WTC11 (cell line): ENCODE results near the gene CEP19. TPM values are rescaled to one million over a fixed set of nuclear protein-coding genes. Genes with fewer than 3 reads are reported as not detected.
A peak's percentile ranks its signal among the peaks of the same experiment; 100 is the strongest.

Experiments used
- ATAC-seq: fragments of 200-7000 bp; cut with Tn5 transposase; 2 replicates; pipeline ENCODE4 v1.10.0; 2021; ENCODE audit warnings: mild to moderate bottlenecking, moderate library complexity
- CTCF ChIA-PET: fragments of 300-600 bp; sonication (Branson Sonifier 250); formaldehyde crosslinking; loops from one replicate; lab custom pipeline; 2021; ENCODE audit warnings: antibody characterized with exemption; lab: Charles Lee
- POLR2A ChIA-PET: fragments of 350-600 bp; sonication (Branson Sonifier 250); formaldehyde crosslinking; loops from one replicate; lab custom pipeline; 2021; ENCODE audit warnings: antibody characterized with exemption; lab: Charles Lee
- DNase-seq: peaks from one replicate; pipeline ENCODE4 v3.0.0; 2021; ENCODE audit warnings: low spot score
- H3K27ac Mint-ChIP-seq: 2 replicates; pipeline ENCODE4 v1.8.0; 2021; ENCODE audit warnings: mixed read lengths
- H3K27me3 Mint-ChIP-seq: 2 replicates; pipeline ENCODE4 v1.8.0; 2021; ENCODE audit warnings: low read depth, mild to moderate bottlenecking, moderate library complexity, mixed read lengths
- H3K36me3 Mint-ChIP-seq: 2 replicates; pipeline ENCODE4 v1.8.0; 2021; ENCODE audit warnings: mixed read lengths
- H3K4me1 Mint-ChIP-seq: 2 replicates; pipeline ENCODE4 v1.8.0; 2022; ENCODE audit warnings: mixed read lengths
- H3K4me3 Mint-ChIP-seq: 2 replicates; pipeline ENCODE4 v1.8.0; 2021; ENCODE audit warnings: mild to moderate bottlenecking, moderate library complexity, mixed read lengths
- H3K9me3 Mint-ChIP-seq: 2 replicates; pipeline ENCODE4 v1.8.0; 2021; ENCODE audit warnings: mixed read lengths
- CBFB ChIP-seq: sonication (generic); formaldehyde crosslinking; IDR thresholded peaks from 2 replicates; pipeline ENCODE4 v1.8.1; 2022; ENCODE audit warnings: mild to moderate bottlenecking, low read depth, missing genetic modification reagents
- ESRRA ChIP-seq: sonication (generic); formaldehyde crosslinking; IDR thresholded peaks from 2 replicates; pipeline ENCODE4 v1.8.1; 2022; ENCODE audit warnings: mild to moderate bottlenecking, missing genetic modification reagents, borderline replicate concordance
- HMGA2 ChIP-seq: fragments of 250-450 bp; sonication (Bioruptor Pico); IDR thresholded peaks from 2 replicates; pipeline ENCODE4 v1.4.0; 2021; ENCODE audit warnings: mild to moderate bottlenecking, moderate library complexity
- IRF2 ChIP-seq: sonication (generic); formaldehyde crosslinking; IDR thresholded peaks from 2 replicates; pipeline ENCODE4 v1.8.0; 2022; ENCODE audit warnings: low read depth, missing genetic modification reagents, borderline replicate concordance
- MXD4 ChIP-seq: fragments of 250-450 bp; sonication (Bioruptor Pico); IDR thresholded peaks from 2 replicates; pipeline ENCODE4 v1.8.0; 2021; ENCODE audit warnings: mild to moderate bottlenecking, moderate library complexity, borderline replicate concordance
- MYBL2 ChIP-seq: sonication (generic); formaldehyde crosslinking; IDR thresholded peaks from 2 replicates; pipeline ENCODE4 v1.8.1; 2023; ENCODE audit warnings: mild to moderate bottlenecking, moderate library complexity, missing genetic modification reagents
- NFE2L1 ChIP-seq: sonication (generic); formaldehyde crosslinking; IDR thresholded peaks from 2 replicates; pipeline ENCODE4 v1.8.1; 2023; ENCODE audit warnings: missing genetic modification reagents
- NR2C2 ChIP-seq: sonication (generic); formaldehyde crosslinking; IDR thresholded peaks from 2 replicates; pipeline ENCODE4 v1.8.0; 2022; ENCODE audit warnings: mild to moderate bottlenecking, missing genetic modification reagents
- OVOL2 ChIP-seq: fragments of 250-450 bp; sonication (Bioruptor Pico); IDR thresholded peaks from 2 replicates; pipeline ENCODE4 v1.9.0; 2021; ENCODE audit warnings: mild to moderate bottlenecking, borderline replicate concordance
- TEAD1 ChIP-seq: sonication (generic); formaldehyde crosslinking; IDR thresholded peaks from 2 replicates; pipeline ENCODE4 v1.8.0; 2022; ENCODE audit warnings: mild to moderate bottlenecking, missing genetic modification reagents
- TEAD4 ChIP-seq: sonication (generic); formaldehyde crosslinking; IDR thresholded peaks from 2 replicates; pipeline ENCODE4 v1.8.0; 2022; ENCODE audit warnings: mild to moderate bottlenecking, missing genetic modification reagents
- ZNF263 ChIP-seq: sonication (generic); formaldehyde crosslinking; IDR thresholded peaks from 2 replicates; pipeline ENCODE4 v1.8.1; 2022; ENCODE audit warnings: low read depth, mild to moderate bottlenecking, moderate library complexity, missing genetic modification reagents
- total RNA-seq: library from RNA; stranded (reverse); gene quantifications from 3 replicates; pipeline ENCODE4 v1.2.3, GENCODE V29; 2021
- TF ChIP-seq, protein P1 (sequence below): sonication (generic); formaldehyde crosslinking; IDR thresholded peaks from 2 replicates; pipeline ENCODE4 v1.8.0; 2022; ENCODE audit warnings: mild to moderate bottlenecking, missing genetic modification reagents
- TF ChIP-seq, protein P2 (sequence below): sonication (generic); formaldehyde crosslinking; IDR thresholded peaks from 2 replicates; pipeline ENCODE4 v1.8.0; 2023; ENCODE audit warnings: mild to moderate bottlenecking, missing genetic modification reagents
- TF ChIP-seq, protein P3 (sequence below): sonication (generic); formaldehyde crosslinking; IDR thresholded peaks from 2 replicates; pipeline ENCODE4 v1.8.0; 2022; ENCODE audit warnings: mild to moderate bottlenecking, missing genetic modification reagents
- TF ChIP-seq, protein P4 (sequence below): sonication (generic); formaldehyde crosslinking; IDR thresholded peaks from 2 replicates; pipeline ENCODE4 v1.8.1; 2023; ENCODE audit warnings: mild to moderate bottlenecking, missing genetic modification reagents, moderate library complexity
- TF ChIP-seq, protein P5 (sequence below): sonication (generic); formaldehyde crosslinking; IDR thresholded peaks from 2 replicates; pipeline ENCODE4 v1.8.0; 2023; ENCODE audit warnings: missing genetic modification reagents
- TF ChIP-seq, protein P6 (sequence below): fragments of 250-450 bp; sonication (Bioruptor Pico); IDR thresholded peaks from 2 replicates; pipeline ENCODE4 v2.1.2; 2022; ENCODE audit warnings: mild to moderate bottlenecking, moderate library complexity
- TF ChIP-seq, protein P7 (sequence below): sonication (generic); formaldehyde crosslinking; IDR thresholded peaks from 2 replicates; pipeline ENCODE4 v1.8.1; 2022; ENCODE audit warnings: missing genetic modification reagents, borderline replicate concordance
- TF ChIP-seq, protein P8 (sequence below): fragments of 200-600 bp; IDR thresholded peaks from 2 replicates; pipeline ENCODE4 v1.8.0; 2022; ENCODE audit warnings: antibody characterized with exemption

The CEP19 gene
- total RNA-seq, 1 experiment from 2014 or later = 1.5 TPM

DNA sequence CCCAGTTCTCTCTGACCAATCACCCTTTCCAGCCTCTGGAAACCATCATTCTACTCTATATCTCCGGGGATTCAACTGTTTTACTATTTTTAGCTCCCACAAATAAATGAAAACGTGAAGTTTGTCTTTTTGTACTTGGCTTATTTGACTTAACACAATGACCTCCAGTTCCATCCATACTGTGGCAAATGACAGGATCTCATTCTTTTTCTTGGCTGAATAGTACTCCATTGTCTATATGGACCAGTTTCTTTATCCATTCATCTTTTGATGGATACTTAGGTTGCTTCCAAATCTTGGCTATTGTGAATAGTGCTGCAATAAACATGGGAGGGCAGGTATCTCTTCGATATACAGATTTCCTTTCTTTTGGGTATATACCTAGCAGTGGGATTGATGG lies 38.4 kb downstream of the CEP19 start:
- no peak overlapping the region for H3K27ac Mint-ChIP-seq
- no peaks in the 10 kb centered on the region for H3K27me3 Mint-ChIP-seq
- TF ChIP-seq, protein P1, sequence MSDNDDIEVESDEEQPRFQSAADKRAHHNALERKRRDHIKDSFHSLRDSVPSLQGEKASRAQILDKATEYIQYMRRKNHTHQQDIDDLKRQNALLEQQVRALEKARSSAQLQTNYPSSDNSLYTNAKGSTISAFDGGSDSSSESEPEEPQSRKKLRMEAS (CRISPR knock-in tag) = no peak
- TF ChIP-seq MXD4 (CRISPR knock-in tag) (no peak), NFE2L1 (CRISPR knock-in tag) (no peak), ZNF263 (no peak), ESRRA (CRISPR knock-in tag) (no peak), OVOL2 (CRISPR knock-in tag) (no peak), TEAD1 (CRISPR knock-in tag) (no peak), MYBL2 (CRISPR knock-in tag) (no peak), CBFB (CRISPR knock-in tag) (no peak), TEAD4 (no peak), IRF2 (CRISPR knock-in tag) (no peak), HMGA2 (CRISPR knock-in tag) (no peak), NR2C2 (CRISPR knock-in tag) (no peak)
- TF ChIP-seq, protein P2, sequence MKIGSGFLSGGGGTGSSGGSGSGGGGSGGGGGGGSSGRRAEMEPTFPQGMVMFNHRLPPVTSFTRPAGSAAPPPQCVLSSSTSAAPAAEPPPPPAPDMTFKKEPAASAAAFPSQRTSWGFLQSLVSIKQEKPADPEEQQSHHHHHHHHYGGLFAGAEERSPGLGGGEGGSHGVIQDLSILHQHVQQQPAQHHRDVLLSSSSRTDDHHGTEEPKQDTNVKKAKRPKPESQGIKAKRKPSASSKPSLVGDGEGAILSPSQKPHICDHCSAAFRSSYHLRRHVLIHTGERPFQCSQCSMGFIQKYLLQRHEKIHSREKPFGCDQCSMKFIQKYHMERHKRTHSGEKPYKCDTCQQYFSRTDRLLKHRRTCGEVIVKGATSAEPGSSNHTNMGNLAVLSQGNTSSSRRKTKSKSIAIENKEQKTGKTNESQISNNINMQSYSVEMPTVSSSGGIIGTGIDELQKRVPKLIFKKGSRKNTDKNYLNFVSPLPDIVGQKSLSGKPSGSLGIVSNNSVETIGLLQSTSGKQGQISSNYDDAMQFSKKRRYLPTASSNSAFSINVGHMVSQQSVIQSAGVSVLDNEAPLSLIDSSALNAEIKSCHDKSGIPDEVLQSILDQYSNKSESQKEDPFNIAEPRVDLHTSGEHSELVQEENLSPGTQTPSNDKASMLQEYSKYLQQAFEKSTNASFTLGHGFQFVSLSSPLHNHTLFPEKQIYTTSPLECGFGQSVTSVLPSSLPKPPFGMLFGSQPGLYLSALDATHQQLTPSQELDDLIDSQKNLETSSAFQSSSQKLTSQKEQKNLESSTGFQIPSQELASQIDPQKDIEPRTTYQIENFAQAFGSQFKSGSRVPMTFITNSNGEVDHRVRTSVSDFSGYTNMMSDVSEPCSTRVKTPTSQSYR (CRISPR knock-in tag) = no peak
- TF ChIP-seq, protein P3, sequence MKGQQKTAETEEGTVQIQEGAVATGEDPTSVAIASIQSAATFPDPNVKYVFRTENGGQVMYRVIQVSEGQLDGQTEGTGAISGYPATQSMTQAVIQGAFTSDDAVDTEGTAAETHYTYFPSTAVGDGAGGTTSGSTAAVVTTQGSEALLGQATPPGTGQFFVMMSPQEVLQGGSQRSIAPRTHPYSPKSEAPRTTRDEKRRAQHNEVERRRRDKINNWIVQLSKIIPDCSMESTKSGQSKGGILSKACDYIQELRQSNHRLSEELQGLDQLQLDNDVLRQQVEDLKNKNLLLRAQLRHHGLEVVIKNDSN (CRISPR knock-in tag) = no peak
- TF ChIP-seq, protein P4, sequence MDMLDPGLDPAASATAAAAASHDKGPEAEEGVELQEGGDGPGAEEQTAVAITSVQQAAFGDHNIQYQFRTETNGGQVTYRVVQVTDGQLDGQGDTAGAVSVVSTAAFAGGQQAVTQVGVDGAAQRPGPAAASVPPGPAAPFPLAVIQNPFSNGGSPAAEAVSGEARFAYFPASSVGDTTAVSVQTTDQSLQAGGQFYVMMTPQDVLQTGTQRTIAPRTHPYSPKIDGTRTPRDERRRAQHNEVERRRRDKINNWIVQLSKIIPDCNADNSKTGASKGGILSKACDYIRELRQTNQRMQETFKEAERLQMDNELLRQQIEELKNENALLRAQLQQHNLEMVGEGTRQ (CRISPR knock-in tag) = no peak
- TF ChIP-seq, protein P5, sequence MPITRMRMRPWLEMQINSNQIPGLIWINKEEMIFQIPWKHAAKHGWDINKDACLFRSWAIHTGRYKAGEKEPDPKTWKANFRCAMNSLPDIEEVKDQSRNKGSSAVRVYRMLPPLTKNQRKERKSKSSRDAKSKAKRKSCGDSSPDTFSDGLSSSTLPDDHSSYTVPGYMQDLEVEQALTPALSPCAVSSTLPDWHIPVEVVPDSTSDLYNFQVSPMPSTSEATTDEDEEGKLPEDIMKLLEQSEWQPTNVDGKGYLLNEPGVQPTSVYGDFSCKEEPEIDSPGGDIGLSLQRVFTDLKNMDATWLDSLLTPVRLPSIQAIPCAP = no peak
- TF ChIP-seq, protein P6, sequence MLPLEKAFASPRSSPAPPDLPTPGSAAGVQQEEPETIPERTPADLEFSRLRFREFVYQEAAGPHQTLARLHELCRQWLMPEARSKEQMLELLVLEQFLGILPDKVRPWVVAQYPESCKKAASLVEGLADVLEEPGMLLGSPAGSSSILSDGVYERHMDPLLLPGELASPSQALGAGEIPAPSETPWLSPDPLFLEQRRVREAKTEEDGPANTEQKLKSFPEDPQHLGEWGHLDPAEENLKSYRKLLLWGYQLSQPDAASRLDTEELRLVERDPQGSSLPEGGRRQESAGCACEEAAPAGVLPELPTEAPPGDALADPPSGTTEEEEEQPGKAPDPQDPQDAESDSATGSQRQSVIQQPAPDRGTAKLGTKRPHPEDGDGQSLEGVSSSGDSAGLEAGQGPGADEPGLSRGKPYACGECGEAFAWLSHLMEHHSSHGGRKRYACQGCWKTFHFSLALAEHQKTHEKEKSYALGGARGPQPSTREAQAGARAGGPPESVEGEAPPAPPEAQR (CRISPR knock-in tag) = no peak
- peaks cover 6% of the 10 kb centered on the region for H3K9me3 Mint-ChIP-seq
- no peaks in the 10 kb centered on the region for H3K36me3 Mint-ChIP-seq
- CTCF ChIA-PET = no interaction called here
- ATAC-seq (no peak), DNase-seq (no peak)
- H3K4me3 Mint-ChIP-seq = no peak overlapping the region
- POLR2A ChIA-PET = no interaction called here
- peaks cover 6% of the 10 kb centered on the region for H3K4me1 Mint-ChIP-seq

DNA sequence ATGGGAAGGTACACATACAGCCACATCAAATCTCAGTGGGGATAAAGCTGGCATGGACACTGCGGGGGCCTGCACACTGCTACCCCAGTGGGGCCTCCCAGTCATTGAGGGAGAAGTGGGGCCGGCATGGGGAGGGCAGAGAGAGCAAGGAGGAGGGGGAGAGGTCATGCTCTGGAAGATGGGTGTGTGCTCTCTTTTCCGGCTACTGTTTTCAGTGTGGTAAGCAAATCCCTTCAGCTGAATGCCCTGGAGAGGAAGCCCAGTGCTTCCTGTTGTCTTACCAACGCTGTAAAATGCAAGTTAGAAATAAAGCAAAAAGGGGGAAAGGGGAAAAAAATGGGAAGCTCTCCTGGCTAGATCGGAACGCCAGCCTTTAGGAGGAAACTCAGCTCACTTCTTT lies 41.7 kb downstream of the CEP19 start:
- Mint-ChIP-seq H3K27ac (peak overlapping the region; percentile 65; the same call in 1 of the 2 replicates), H3K4me1 (peaks cover 23% of the 10 kb centered on the region), H3K27me3 (no peaks in the 10 kb centered on the region)

More for the DNA sequence above, 41.7 kb downstream of the CEP19 start:
- no peak overlapping the region for H3K4me3 Mint-ChIP-seq
- ChIA-PET POLR2A (no interaction called here), CTCF (interaction anchor here (0.9 to 1.7 kb wide), 2 partner anchors 9 to 142 kb away, joined by 5 read pairs; no protein-coding TSS in a partner anchor)
- H3K36me3 Mint-ChIP-seq = no peaks in the 10 kb centered on the region
- peaks cover 6% of the 10 kb centered on the region for H3K9me3 Mint-ChIP-seq
- TF ChIP-seq, protein P7, sequence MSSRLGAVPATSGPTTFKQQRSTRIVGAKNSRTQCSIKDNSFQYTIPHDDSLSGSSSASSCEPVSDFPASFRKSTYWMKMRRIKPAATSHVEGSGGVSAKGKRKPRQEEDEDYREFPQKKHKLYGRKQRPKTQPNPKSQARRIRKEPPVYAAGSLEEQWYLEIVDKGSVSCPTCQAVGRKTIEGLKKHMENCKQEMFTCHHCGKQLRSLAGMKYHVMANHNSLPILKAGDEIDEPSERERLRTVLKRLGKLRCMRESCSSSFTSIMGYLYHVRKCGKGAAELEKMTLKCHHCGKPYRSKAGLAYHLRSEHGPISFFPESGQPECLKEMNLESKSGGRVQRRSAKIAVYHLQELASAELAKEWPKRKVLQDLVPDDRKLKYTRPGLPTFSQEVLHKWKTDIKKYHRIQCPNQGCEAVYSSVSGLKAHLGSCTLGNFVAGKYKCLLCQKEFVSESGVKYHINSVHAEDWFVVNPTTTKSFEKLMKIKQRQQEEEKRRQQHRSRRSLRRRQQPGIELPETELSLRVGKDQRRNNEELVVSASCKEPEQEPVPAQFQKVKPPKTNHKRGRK (CRISPR knock-in tag) = no peak
- TF ChIP-seq, protein P8, sequence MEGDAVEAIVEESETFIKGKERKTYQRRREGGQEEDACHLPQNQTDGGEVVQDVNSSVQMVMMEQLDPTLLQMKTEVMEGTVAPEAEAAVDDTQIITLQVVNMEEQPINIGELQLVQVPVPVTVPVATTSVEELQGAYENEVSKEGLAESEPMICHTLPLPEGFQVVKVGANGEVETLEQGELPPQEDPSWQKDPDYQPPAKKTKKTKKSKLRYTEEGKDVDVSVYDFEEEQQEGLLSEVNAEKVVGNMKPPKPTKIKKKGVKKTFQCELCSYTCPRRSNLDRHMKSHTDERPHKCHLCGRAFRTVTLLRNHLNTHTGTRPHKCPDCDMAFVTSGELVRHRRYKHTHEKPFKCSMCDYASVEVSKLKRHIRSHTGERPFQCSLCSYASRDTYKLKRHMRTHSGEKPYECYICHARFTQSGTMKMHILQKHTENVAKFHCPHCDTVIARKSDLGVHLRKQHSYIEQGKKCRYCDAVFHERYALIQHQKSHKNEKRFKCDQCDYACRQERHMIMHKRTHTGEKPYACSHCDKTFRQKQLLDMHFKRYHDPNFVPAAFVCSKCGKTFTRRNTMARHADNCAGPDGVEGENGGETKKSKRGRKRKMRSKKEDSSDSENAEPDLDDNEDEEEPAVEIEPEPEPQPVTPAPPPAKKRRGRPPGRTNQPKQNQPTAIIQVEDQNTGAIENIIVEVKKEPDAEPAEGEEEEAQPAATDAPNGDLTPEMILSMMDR = no peak
- TF ChIP-seq IRF2 (CRISPR knock-in tag) = no peak
- ATAC-seq (no peak), DNase-seq (no peak)
